ENCODE data around the gene MED12.

The MED12 gene

DNA sequence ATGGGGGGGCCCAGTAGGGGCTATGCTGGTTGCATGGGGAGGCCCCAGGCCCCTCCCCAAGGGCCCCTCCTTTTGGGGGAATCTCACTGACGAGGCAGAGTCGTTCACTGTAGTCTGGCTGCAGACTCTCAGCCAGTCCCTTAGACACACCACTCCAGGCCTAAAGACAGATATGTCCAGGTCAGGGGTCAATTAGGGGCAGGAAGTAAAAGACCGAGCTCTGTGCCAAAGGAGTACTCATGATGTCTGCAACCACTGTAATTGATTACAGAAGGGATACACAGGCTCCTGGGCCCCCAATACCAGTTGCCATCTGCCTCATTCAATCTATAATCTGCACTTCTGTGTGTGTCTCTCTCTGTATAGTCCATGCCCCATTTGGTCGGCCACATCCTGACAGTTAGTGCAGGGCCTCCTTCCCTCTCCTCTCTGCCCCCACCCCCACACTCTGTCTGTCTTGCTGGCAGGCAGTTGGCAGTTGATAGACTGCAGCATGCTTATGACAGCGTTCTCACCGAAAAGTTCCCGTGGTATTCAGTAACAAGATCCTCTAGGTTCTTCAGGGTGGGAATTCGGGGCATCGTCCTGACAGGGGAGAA, 10.5 kb upstream of the MED12 start:
- DNase-seq = no peak

- DNase-seq = no peak
Observed at GRCh38 chrX:71109051-71109450, 9.3 kb upstream of the MED12 start.

DNA sequence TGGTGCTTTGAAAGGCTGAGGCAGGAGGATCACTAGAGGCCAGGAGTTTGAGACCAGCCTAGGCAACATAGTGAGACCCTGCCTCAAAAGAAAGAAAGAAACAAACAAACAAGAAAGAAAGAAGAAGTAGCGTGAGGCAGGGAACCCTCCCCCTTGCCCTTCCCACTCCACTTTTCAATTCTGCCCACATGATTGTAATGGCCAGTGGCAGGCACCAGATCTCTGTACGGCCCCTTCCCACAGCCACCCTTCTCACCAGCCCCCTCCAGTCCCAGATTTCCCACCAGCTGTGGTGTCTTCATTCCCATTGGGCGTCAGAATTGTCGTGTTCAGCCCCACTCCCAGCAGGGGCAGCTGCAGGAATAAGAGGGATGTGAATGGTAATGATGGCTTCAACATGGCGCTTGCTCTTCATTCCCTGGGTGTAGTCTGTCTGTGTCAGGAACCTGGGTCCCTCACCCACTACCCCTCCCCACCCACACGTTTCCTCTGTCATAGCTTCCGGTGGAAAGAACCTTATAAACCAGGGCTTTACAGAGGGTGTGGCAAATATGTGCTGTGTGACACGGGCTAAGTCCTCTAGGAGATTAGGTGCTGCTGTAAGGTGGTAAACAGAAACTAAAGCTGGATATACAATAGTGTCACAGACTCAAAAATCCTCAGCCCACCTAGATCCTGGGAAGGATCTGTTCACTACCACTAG, 7.1 kb upstream of the MED12 start, which contains the start of gene IL2RG:
Gene IL2RG, minus strand, starts transcription at position 437 of the 703 bp plus-strand sequence. Its CDS starts 38 bp downstream, at position 399.
- no peak for DNase-seq

- no peak for DNase-seq
Observed at GRCh38 chrX:71111921-71112431, 6.4 kb upstream of the MED12 start.

GRCh38 chrX:71117358-71117757, 1.0 kb upstream of the MED12 start:
- DNase-seq = no peak

- DNase-seq = no peak
Observed at GRCh38 chrX:71118985-71119535, 664 bp downstream of the MED12 start.

- no peak for DNase-seq
Observed at GRCh38 chrX:71128166-71128833, 9.9 kb downstream of the MED12 start.

- peak; percentile 44 for DNase-seq
Observed at GRCh38 chrX:71128915-71129765, 10.7 kb downstream of the MED12 start.

GRCh38 chrX:71131510-71131909, 13.1 kb downstream of the MED12 start:
- DNase-seq = no peak

- DNase-seq = no peak
Observed at GRCh38 chrX:71140440-71140839, 22.0 kb downstream of the MED12 start.

GRCh38 chrX:71143508-71143907, 25.1 kb downstream of the MED12 start:
- DNase-seq = no peak

- no peak for DNase-seq
Observed at GRCh38 chrX:71144651-71145050, 26.3 kb downstream of the MED12 start, which contains the start of gene NLGN3. NLGN3 (plus strand) TSS chrX:71144841; CDS start chrX:71147750, 2,909 bp downstream.

DNA sequence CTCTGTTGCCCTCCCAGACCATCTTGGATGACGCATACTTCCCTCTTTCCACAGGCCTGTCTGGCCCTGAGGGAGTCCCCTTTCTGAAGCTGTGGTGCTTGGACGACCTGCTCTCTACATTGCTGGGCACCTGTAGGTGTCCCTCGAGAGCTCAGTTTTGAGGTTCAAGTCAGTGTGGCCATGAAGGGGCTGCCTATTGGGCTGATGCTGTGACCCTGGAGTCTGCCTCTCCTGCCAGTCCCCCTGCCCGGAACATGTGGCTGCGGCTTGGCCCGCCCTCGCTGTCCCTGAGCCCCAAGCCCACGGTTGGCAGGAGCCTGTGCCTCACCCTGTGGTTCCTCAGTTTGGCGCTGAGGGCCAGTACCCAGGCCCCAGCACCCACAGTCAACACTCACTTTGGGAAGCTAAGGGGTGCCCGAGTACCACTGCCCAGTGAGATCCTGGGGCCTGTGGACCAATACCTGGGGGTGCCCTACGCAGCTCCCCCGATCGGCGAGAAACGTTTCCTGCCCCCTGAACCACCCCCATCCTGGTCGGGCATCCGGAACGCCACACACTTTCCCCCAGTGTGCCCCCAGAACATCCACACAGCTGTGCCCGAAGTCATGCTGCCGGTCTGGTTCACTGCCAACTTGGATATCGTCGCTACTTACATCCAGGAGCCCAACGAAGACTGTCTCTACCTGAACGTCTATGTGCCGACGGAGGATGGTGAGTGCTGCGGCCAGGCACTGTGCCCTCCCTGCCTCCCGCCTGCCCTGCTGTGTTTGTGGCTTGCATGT, 29.3 kb downstream of the MED12 start:
- DNase-seq = no peak

GRCh38 chrX:71148278-71148663, 29.9 kb downstream of the MED12 start:
- no peak for DNase-seq

DNA sequence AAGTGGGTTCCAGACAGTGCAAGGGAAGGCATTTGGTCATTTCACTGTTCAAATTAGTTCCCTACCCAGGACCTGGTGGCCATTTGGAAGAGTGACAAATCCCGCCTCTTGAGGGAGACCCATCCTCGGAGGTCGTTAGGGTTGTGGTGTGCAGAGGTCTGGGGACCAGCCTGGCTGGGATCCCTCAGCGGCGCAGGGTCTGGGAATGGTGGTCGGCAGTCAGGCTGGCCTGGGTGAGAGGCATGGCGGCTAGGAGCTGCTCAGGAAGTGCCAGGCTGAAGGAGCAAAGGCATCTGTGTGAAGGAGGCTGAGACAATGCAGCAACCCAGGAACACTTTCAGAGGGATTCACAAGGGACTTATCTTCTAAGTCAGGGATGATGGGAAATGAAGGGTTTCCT, 33.0 kb downstream of the MED12 start:
- no peak for DNase-seq

DNA sequence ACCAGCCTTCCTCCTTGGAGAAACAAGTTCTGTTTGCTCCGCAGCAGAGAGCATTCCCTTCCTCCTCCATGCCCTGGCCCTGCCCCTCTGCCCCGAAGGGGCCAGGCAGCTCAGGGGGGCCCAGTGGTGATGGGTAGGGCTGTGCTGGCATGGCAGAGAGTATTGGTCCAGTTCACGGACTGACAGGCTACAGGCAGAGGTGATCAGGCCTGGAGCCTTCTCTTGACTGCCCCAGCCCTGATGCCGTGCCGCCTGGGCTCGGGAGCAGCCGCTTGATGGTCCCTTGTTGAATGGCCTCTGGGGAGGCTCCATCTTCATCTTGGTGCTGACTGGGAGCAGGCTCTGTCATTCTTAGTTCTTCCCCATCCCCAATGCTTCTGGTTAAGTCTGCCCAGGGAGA, 35.8 kb downstream of the MED12 start:
- no peak for DNase-seq

- no peak for DNase-seq
Observed at GRCh38 chrX:71154641-71155040, 36.2 kb downstream of the MED12 start.

DNA sequence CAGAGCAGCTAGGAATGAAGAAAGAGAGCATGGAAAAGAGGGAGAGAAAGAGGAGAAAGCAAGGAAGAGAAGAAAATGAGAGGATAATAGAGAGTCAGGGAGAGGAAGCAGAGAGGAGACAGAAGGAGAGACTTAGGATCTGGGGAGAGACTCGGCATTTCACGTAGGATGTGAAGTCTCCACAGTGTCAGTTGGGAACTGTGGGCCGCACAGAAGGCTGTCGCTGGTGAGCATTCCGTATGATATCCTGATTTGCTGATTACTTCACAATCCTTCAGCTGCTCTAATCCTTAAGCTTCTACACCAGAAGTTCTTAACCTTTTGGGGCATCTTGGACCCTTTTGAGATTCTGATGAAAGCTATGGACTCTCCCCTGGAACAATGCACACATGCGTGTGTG, 40.2 kb downstream of the MED12 start:
- no peak for DNase-seq

DNA sequence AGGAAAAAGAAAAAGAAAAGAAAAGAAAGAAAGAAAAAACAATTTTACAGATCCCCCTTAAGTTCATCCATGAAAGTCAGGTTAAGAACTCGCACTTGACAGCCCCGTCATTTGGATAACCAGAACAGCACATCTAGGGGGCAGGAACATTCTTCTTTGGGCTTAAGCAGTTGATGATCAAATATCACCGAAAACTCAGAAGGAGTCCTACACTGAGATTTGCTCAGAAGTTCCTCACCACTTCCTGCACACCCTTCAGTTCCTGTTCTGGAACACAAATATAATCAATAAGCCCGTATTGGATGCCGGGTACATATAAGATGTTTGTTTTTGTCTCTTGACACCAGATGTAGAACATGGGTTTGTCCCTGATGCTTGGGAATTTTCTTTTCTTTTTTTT, 40.9 kb downstream of the MED12 start:
- DNase-seq = no peak

GRCh38 chrX:71160475-71160874, 42.1 kb downstream of the MED12 start:
- no peak for DNase-seq

GRCh38 chrX:71162981-71163380, 44.6 kb downstream of the MED12 start:
- DNase-seq = no peak

- no peak for DNase-seq
Observed at GRCh38 chrX:71164071-71164470, 45.7 kb downstream of the MED12 start.
